KMS-11 (cell line): ENCODE measurements around the gene AUTS2.

Experiments used
- H2AFZ ChIP-seq: fragments of 200-600 bp; sonication (generic); 2 replicates; pipeline ENCODE4 v1.6.1; 2016; ENCODE audit warnings: antibody characterized with exemption, mixed run types, low read depth
- H3K27ac ChIP-seq: fragments of 200-600 bp; sonication (generic); 2 replicates; pipeline ENCODE4 v1.6.1; 2016; ENCODE audit warnings: mild to moderate bottlenecking, mixed run types
- H3K27me3 ChIP-seq: fragments of 200-600 bp; sonication (generic); 2 replicates; pipeline ENCODE4 v1.6.1; 2017; ENCODE audit warnings: mild to moderate bottlenecking, low read depth, mixed run types, moderate library complexity; ENCODE audit not compliant: insufficient read depth
- H3K36me3 ChIP-seq: fragments of 200-600 bp; sonication (generic); 2 replicates; pipeline ENCODE4 v1.6.1; 2017; ENCODE audit warnings: mild to moderate bottlenecking, mixed run types; ENCODE audit not compliant: insufficient read depth
- H3K4me1 ChIP-seq: fragments of 200-600 bp; sonication (generic); 2 replicates; pipeline ENCODE4 v1.6.1; 2016; ENCODE audit warnings: mild to moderate bottlenecking, low read depth, mixed run types; ENCODE audit not compliant: poor library complexity, severe bottlenecking
- H3K4me2 ChIP-seq: fragments of 200-600 bp; sonication (generic); 2 replicates; pipeline ENCODE4 v1.7.0; 2016; ENCODE audit warnings: mild to moderate bottlenecking, mixed run types
- H3K4me3 ChIP-seq: fragments of 200-600 bp; sonication (generic); IDR thresholded peaks from 2 replicates; pipeline ENCODE4 v1.6.1; 2017; ENCODE audit warnings: low read depth, low read length, mixed read lengths; ENCODE audit not compliant: insufficient read depth
- H3K79me2 ChIP-seq: fragments of 200-600 bp; sonication (generic); 2 replicates; pipeline ENCODE4 v1.6.1; 2016; ENCODE audit warnings: low read depth, mixed run types; ENCODE audit not compliant: insufficient read depth
- H3K9ac ChIP-seq: fragments of 200-600 bp; sonication (generic); 2 replicates; pipeline ENCODE4 v1.6.1; 2016; ENCODE audit warnings: mild to moderate bottlenecking, mixed run types
- H4K20me1 ChIP-seq: fragments of 200-600 bp; sonication (generic); 2 replicates; pipeline ENCODE4 v1.6.1; 2016; ENCODE audit warnings: mild to moderate bottlenecking, mixed run types; ENCODE audit not compliant: insufficient read depth
- CTCF ChIP-seq: fragments of 200-600 bp; sonication (generic); conservative IDR thresholded peaks from 2 replicates; pipeline ENCODE4 v1.6.1; 2017; ENCODE audit warnings: low read depth, mild to moderate bottlenecking, antibody characterized with exemption, low read length, moderate library complexity, mixed read lengths

The AUTS2 gene

GRCh38 chr7:70589590-70589989 lies 991.3 kb downstream of the AUTS2 start:
- no peak for TF ChIP-seq CTCF
- Histone ChIP-seq H3K4me1 (no peaks in the 10 kb centered on the region), H3K79me2 (no peaks in the 10 kb centered on the region), H3K27me3 (no peaks in the 10 kb centered on the region), H3K9ac (no peak overlapping the region), H2AFZ (no peak overlapping the region), H3K27ac (no peak overlapping the region), H3K4me2 (no peak overlapping the region), H4K20me1 (no peaks in the 10 kb centered on the region), H3K4me3 (no peak overlapping the region), H3K36me3 (no peaks in the 10 kb centered on the region)

GRCh38 chr7:70590126-70590854 lies 992.0 kb downstream of the AUTS2 start:
- Histone ChIP-seq H3K79me2 (no peaks in the 10 kb centered on the region), H3K4me2 (no peak overlapping the region), H2AFZ (no peak overlapping the region), H3K9ac (no peak overlapping the region), H3K4me1 (no peaks in the 10 kb centered on the region), H4K20me1 (no peaks in the 10 kb centered on the region), H3K4me3 (no peak overlapping the region), H3K27me3 (no peaks in the 10 kb centered on the region), H3K36me3 (no peaks in the 10 kb centered on the region), H3K27ac (no peak overlapping the region)
- TF ChIP-seq CTCF: no peak

GRCh38 chr7:70591643-70592042 lies 993.4 kb downstream of the AUTS2 start:
- no peaks in the 10 kb centered on the region for H3K27me3 ChIP-seq
- H3K4me1 ChIP-seq: no peaks in the 10 kb centered on the region
- no peak overlapping the region for H3K4me3 ChIP-seq
- H2AFZ ChIP-seq: no peak overlapping the region
- no peaks in the 10 kb centered on the region for H4K20me1 ChIP-seq
- no peaks in the 10 kb centered on the region for H3K36me3 ChIP-seq
- no peak for TF ChIP-seq CTCF
- H3K9ac ChIP-seq: no peak overlapping the region
- no peaks in the 10 kb centered on the region for H3K79me2 ChIP-seq
- no peak overlapping the region for H3K27ac ChIP-seq
- H3K4me2 ChIP-seq: no peak overlapping the region

GRCh38 chr7:70592171-70592570 lies 993.9 kb downstream of the AUTS2 start:
- Histone ChIP-seq H3K27ac (no peak overlapping the region), H3K27me3 (no peaks in the 10 kb centered on the region), H3K79me2 (no peaks in the 10 kb centered on the region)

More at GRCh38 chr7:70592171-70592570, 993.9 kb downstream of the AUTS2 start:
- Histone ChIP-seq H3K4me2 (no peak overlapping the region), H4K20me1 (no peaks in the 10 kb centered on the region), H3K9ac (no peak overlapping the region), H3K4me3 (no peak overlapping the region), H2AFZ (no peak overlapping the region), H3K4me1 (no peaks in the 10 kb centered on the region), H3K36me3 (no peaks in the 10 kb centered on the region)
- no peak for TF ChIP-seq CTCF
